ENCODE data around the gene USO1.

DNA sequence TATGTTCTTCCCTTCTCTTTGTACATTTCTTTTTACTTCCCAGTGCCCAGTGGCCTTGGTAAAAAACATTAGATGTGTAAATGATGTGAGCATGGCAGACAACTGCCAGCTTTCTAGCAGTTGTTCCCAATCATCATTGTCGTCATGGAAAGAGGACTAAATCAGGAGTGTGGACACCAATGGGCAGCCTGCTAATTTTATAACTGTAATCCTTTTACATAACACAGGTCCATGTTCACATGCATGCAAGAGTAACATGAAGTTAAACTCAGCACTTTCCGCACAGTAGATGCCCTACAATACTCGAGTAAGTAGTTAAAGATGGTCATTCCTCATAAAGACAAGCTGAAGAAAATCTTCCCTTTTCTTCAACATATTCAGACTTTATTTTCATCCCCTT, 27.8 kb upstream of the USO1 start:
- no peak for TF ChIP-seq TAF1 (IDR thresholded peaks at IDR 0.05; ENCODE audit: low read depth, low read length)
- no peak for TF ChIP-seq POLR2A (IDR thresholded peaks at IDR 0.05; ENCODE audit: low read depth, low read length)
